ENCODE measurements around the gene IQGAP2.

DNA sequence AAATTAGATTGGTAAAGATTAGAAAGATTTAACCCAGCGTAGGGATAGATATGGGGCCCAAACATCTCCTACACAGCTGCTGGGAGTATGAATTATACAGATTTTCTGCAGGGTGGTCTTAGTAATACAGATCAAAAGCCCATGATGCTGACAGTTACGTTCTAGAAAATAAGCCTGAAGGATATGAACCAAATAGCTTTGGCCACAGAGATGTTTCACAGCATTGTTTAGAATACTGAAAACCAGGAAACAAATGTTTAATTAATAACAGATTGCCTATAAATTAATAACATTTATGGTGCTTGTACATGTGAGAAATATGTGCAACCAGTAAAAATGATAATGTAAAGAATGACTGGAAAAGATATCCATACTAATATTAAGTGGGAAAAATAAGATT is 195.4 kb downstream of the IQGAP2 start:
- TF ChIP-seq SP1 (IDR thresholded peaks at IDR 0.05) (no peak), TARDBP (IDR thresholded peaks at IDR 0.05) (no peak), ELF4 (IDR thresholded peaks at IDR 0.05) (no peak), BHLHE40 (IDR thresholded peaks at IDR 0.05; ENCODE audit: borderline replicate concordance) (no peak), FOXK2 (IDR thresholded peaks at IDR 0.05) (no peak), CTBP1 (IDR thresholded peaks at IDR 0.05; ENCODE audit: borderline replicate concordance) (no peak)
- TF ChIP-seq, protein P1, sequence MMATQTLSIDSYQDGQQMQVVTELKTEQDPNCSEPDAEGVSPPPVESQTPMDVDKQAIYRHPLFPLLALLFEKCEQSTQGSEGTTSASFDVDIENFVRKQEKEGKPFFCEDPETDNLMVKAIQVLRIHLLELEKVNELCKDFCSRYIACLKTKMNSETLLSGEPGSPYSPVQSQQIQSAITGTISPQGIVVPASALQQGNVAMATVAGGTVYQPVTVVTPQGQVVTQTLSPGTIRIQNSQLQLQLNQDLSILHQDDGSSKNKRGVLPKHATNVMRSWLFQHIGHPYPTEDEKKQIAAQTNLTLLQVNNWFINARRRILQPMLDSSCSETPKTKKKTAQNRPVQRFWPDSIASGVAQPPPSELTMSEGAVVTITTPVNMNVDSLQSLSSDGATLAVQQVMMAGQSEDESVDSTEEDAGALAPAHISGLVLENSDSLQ (IDR thresholded peaks at IDR 0.05): no peak
